GM12875 (cell line): ENCODE measurements around the gene MAPRE3.
"Not testable (repeated sequence)": the region's sequence is repeated elsewhere in the genome, so short reads cannot be mapped to it uniquely, and the experiment has no call there.

Experiments used
- H3K4me3 ChIP-seq: one replicate; pipeline ENCODE4 v1.5.1; 2011; ENCODE audit warnings: low read depth, low read length, control low read depth
- CTCF ChIP-seq: IDR thresholded peaks from 2 replicates; pipeline ENCODE4 v1.5.1; 2011; ENCODE audit warnings: low read depth, mild to moderate bottlenecking, control low read depth, inconsistent platforms, low read length, moderate library complexity, borderline replicate concordance; ENCODE audit not compliant: insufficient read depth

The MAPRE3 gene

GRCh38 chr2:26970244-26970927, at the start of gene MAPRE3:
Gene MAPRE3 (plus strand): TSS chr2:26970637. CDS start chr2:27022219, 51,582 bp downstream.
- TF ChIP-seq CTCF = no peak
- peak within 1 kb of the TSS; percentile 57 for H3K4me3 ChIP-seq

DNA sequence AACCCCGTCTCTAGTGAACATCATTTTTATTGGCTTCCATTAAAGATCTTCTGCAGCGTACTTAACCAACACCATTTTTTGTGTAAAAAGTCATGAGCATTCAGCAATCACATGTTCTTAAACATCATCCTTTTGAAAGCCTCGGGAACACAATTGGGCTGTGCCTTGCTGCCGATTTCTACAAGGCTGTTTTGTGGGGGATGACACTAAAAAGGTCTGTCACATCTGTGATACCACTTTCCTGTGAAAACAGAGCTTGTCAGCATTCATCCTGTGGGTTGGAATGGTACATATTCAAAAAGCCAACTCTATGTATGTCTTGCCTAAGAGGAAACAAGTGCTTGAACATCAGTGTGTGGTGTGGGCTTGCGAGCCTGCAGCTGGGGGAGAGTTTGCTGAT, 49.1 kb upstream of the MAPRE3 start:
- TF ChIP-seq CTCF = no peak
- H3K4me3 ChIP-seq = no peak overlapping the region

DNA sequence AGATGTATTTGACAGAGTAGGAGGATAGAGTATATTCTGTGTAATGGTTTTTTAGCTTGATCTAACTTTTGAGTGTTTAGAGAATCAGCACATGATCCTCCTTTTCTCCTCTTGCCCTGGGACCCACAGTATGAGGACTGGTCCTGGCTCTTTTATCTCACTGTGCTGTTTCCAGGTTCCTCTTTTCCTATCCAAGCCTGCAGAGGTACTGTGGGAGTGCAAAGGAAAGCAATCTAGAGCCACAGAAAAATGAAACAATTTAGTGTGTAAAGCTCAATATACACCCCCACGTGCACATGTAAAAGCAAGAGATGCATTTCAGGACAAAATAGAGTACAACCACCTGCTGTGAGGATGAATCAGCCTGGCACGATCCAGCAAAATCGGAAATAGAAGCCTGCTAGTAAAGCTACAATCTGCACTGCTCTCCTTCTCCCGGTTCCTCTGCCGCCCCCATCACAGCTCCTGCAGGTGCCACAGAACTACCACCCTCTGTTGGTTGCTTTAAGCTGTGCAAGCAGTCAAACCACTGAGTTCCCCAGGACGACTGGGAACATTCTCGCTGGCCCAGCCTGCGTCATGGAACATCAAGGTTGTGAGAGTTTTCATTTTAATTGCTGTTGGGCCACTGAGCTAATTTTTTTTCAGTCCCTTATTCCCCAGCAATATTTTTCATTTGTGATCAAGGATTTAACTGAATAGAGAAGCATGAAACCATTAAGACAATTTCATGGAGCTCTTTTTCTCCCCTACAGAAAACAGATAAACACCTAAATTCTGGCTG, 47.8 kb upstream of the MAPRE3 start:
- no peak overlapping the region for H3K4me3 ChIP-seq
- peak; percentile 80 for TF ChIP-seq CTCF

GRCh38 chr2:26923189-26923466, 47.3 kb upstream of the MAPRE3 start:
- H3K4me3 ChIP-seq = not testable (repeated sequence)

DNA sequence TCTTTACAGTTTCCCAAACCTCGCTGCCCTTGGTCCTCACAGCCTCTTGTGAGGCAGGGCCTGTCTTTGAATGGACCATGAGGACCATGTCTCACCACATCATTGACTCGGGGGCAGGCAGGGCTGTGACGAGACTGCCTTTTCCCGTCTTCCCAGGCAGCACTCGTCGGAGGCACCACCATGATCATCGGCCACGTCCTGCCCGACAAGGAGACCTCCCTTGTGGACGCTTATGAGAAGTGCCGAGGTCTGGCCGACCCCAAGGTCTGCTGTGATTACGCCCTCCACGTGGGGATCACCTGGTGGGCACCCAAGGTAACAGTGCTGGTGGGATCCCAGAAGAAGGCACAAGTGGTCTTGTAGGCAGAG, 45.7 kb upstream of the MAPRE3 start:
- no peak for TF ChIP-seq CTCF
- no peak overlapping the region for H3K4me3 ChIP-seq

GRCh38 chr2:26925100-26925791, 45.2 kb upstream of the MAPRE3 start:
- no peak for TF ChIP-seq CTCF
- H3K4me3 ChIP-seq = no peak overlapping the region

- no peak for TF ChIP-seq CTCF
- H3K4me3 ChIP-seq = no peak overlapping the region
Observed at GRCh38 chr2:26927221-26927620, 43.2 kb upstream of the MAPRE3 start.
